ENCODE results near the gene SMCO4.

SMCO4 gene

DNA sequence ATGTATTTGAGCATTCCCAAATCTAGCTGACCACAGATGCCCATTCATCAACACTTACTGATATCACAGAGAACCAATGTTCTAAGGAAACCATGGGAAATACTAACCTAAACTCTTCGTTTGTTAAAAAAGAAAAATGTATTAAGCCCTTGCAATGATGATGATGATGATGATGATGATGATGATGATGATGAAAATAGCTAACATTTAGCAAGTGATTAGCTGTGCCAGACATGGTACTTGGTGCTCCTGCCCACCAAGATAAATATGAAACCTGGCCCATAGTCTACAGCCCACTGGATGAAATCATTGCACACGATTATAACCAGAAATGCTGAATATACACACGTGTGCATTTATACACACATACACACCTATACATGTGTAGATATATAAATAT is 37.5 kb downstream of the SMCO4 start:
- Histone ChIP-seq H3K27me3 (replicated peaks; ENCODE audit: control insufficient read depth, insufficient read depth, low read length) (no peaks in the 10 kb centered on the region), H3K4me3 (replicated peaks; ENCODE audit: low read depth, low read length) (no peak overlapping the region), H3K36me3 (ENCODE audit: control insufficient read depth, insufficient read depth, low read length) (no peaks in the 10 kb centered on the region)
- TF ChIP-seq CTCF (IDR thresholded peaks at IDR 0.05; ENCODE audit: insufficient read depth, low read length, poor library complexity, severe bottlenecking), result no peak
- DNase-seq (ENCODE audit: extremely low read depth, insufficient read length), result no peak

GRCh38 chr11:93504110-93505095 is 38.8 kb downstream of the SMCO4 start:
- no peak for DNase-seq (ENCODE audit: extremely low read depth, insufficient read length)
- no peaks in the 10 kb centered on the region for H3K36me3 ChIP-seq (ENCODE audit: control insufficient read depth, insufficient read depth, low read length)
- TF ChIP-seq CTCF (IDR thresholded peaks at IDR 0.05; ENCODE audit: insufficient read depth, low read length, poor library complexity, severe bottlenecking), result no peak
- no peak overlapping the region for H3K4me3 ChIP-seq (replicated peaks; ENCODE audit: low read depth, low read length)
- no peaks in the 10 kb centered on the region for H3K27me3 ChIP-seq (replicated peaks; ENCODE audit: control insufficient read depth, insufficient read depth, low read length)

DNA sequence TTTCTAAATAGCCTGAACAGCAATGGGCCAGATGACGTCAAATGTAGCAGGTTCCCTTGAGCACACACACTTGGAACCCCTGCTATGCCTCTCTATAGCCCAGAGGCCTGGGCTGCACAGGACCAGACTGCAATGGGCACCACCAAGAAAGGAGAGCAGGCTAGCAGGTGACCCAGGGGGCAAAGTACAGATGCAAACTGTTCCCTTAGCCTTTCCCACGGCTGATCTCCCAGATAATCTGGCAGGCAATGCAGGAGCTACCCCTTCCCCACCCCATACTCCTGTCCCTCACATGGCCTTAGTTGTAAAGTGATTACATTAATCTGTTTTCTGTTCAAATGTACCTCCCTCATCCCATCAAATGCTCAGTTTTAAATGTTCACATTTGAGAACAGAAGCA is 41.3 kb downstream of the SMCO4 start:
- no peak for TF ChIP-seq CTCF (IDR thresholded peaks at IDR 0.05; ENCODE audit: insufficient read depth, low read length, poor library complexity, severe bottlenecking)
- H3K27me3 ChIP-seq (replicated peaks; ENCODE audit: control insufficient read depth, insufficient read depth, low read length), result no peaks in the 10 kb centered on the region
- no peak overlapping the region for H3K4me3 ChIP-seq (replicated peaks; ENCODE audit: low read depth, low read length)
- DNase-seq (ENCODE audit: extremely low read depth, insufficient read length), result no peak
- no peaks in the 10 kb centered on the region for H3K36me3 ChIP-seq (ENCODE audit: control insufficient read depth, insufficient read depth, low read length)

DNA sequence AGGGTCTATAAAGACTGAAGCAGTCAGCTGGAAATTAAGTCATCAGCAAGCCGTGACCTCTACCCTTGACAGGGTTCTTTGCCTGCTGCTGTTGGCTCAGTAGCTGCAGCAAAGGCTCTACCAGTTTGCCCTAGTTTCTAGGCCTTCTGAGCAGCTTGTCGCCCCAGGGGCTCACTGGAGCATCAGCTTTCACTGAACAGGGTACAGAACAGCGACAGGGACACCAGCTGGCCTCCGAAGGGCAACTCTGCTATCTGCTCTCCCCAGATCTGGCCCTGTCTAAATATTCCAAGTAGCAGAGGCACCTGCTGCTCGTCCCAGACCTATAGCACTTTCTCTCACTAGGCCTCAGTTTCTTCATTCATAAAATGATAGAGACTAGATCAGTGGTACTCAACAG is 42.4 kb downstream of the SMCO4 start:
- no peak for DNase-seq (ENCODE audit: extremely low read depth, insufficient read length)
- no peak for TF ChIP-seq CTCF (IDR thresholded peaks at IDR 0.05; ENCODE audit: insufficient read depth, low read length, poor library complexity, severe bottlenecking)
- no peaks in the 10 kb centered on the region for H3K36me3 ChIP-seq (ENCODE audit: control insufficient read depth, insufficient read depth, low read length)

DNA sequence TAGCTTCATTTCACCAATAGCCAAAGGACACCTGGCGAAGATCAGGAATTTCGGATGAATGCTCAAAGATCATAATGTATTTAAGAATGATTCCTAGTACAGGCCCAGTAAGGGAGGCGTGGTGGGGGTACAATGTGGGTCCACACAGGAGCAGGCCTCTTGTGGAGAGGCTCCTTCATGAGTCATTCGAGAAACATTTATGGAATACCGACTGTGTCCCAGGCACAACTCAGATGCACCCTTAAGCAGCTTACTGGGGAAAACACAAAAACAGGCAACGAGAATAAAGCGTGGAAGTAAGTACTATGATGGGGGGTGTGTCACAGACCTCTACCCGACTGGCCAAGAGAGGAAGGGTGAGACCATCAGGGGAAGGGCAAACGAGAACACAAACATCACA is 44.5 kb downstream of the SMCO4 start:
- TF ChIP-seq CTCF (IDR thresholded peaks at IDR 0.05; ENCODE audit: insufficient read depth, low read length, poor library complexity, severe bottlenecking), result no peak
- no peaks in the 10 kb centered on the region for H3K27me3 ChIP-seq (replicated peaks; ENCODE audit: control insufficient read depth, insufficient read depth, low read length)
- no peak overlapping the region for H3K4me3 ChIP-seq (replicated peaks; ENCODE audit: low read depth, low read length)
- no peaks in the 10 kb centered on the region for H3K36me3 ChIP-seq (ENCODE audit: control insufficient read depth, insufficient read depth, low read length)
- no peak for DNase-seq (ENCODE audit: extremely low read depth, insufficient read length)

More for the DNA sequence above, 42.4 kb downstream of the SMCO4 start:
- Histone ChIP-seq H3K4me3 (replicated peaks; ENCODE audit: low read depth, low read length) (no peak overlapping the region), H3K27me3 (replicated peaks; ENCODE audit: control insufficient read depth, insufficient read depth, low read length) (no peaks in the 10 kb centered on the region)

Data from GM06990 (cell line).